GM12872 (cell line): Measurements from ENCODE around the gene IGF1.

ENCODE experiments used
- TF ChIP-seq, protein P1 (sequence below): IDR thresholded peaks from 3 replicates; pipeline ENCODE4 v1.5.1; 2011; ENCODE audit warnings: low read depth, mild to moderate bottlenecking, low read length, moderate library complexity; ENCODE audit not compliant: insufficient read depth

IGF1 gene

GRCh38 chr12:102372087-102372486 lies 108.3 kb downstream of the IGF1 start:
- TF ChIP-seq, protein P1, sequence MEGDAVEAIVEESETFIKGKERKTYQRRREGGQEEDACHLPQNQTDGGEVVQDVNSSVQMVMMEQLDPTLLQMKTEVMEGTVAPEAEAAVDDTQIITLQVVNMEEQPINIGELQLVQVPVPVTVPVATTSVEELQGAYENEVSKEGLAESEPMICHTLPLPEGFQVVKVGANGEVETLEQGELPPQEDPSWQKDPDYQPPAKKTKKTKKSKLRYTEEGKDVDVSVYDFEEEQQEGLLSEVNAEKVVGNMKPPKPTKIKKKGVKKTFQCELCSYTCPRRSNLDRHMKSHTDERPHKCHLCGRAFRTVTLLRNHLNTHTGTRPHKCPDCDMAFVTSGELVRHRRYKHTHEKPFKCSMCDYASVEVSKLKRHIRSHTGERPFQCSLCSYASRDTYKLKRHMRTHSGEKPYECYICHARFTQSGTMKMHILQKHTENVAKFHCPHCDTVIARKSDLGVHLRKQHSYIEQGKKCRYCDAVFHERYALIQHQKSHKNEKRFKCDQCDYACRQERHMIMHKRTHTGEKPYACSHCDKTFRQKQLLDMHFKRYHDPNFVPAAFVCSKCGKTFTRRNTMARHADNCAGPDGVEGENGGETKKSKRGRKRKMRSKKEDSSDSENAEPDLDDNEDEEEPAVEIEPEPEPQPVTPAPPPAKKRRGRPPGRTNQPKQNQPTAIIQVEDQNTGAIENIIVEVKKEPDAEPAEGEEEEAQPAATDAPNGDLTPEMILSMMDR = no peak

DNA sequence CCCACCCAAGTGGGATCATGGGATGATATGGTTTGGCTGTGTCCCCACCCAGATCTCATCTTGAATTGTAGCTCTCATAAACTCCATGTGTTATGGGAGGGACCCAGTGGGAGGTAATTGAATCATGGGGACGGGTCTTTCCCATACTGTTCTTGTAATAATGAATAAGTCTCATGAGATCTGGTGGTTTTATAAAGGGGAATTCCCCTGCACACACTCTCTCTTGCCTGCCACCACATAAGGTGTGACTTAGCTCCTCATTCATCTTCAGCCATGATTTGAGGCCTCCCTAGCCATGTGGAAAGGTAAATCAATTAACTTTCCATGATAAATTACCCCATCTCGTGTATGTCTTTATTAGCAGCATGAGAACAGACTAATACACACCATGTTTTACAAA lies 109.2 kb downstream of the IGF1 start:
- TF ChIP-seq, protein P1 = no peak

GRCh38 chr12:102369876-102370275 lies 110.5 kb downstream of the IGF1 start:
- TF ChIP-seq, protein P1 = no peak

DNA sequence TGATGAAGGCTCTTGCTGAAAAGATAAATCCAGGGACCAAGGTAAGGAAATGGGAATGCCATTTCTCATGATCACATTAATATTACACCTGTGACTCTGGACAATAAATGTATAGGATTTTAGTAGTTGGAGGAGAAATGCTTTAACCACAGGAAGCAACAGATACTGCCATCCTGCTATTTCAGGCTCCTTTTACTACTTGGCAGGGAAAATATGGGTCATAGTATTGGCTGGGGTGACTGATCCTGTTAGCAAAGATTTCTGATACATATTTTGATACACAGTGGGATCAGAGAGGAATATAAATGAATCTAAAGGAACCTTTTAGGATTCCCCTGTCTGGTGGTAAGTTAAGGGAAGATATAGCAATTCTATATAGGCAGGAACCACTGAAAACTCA lies 115.0 kb downstream of the IGF1 start:
- TF ChIP-seq, protein P1 = no peak

GRCh38 chr12:102364709-102365108 lies 115.7 kb downstream of the IGF1 start:
- TF ChIP-seq, protein P1 = no peak

GRCh38 chr12:102356690-102357089 lies 123.7 kb downstream of the IGF1 start:
- TF ChIP-seq, protein P1 = no peak

DNA sequence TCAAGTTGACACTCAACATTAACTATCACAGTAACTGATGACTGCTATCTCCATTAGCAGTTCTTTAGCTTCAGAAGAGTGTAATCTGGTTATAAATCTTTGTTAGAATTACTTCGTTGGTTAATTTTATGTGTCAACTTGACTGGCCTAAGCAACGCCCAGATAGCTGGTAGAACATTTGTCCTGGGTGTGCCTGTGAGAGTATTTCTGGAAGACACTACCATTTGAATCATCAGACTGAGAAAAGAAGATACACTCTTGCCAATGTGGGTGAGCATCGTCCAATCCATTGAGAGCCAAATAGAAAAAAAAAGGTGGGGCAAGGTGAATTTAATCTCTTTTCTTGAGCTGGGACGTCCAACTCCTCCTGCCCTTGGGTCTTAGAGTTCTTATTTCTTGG lies 129.0 kb downstream of the IGF1 start:
- TF ChIP-seq, protein P1 = no peak

GRCh38 chr12:102350070-102350469 lies 130.3 kb downstream of the IGF1 start:
- TF ChIP-seq, protein P1 = no peak
